PC-9 (cell line): ENCODE data around the gene DMPK. TPM values are rescaled to one million over a fixed set of nuclear protein-coding genes. Genes with fewer than 3 reads are reported as not detected.

Source experiments
- BruUV-seq: library from RNA; stranded (reverse); fragments of 400-500 nt; replicated peaks from 2 replicates; lab custom pipeline; 2021; lab: Mats Ljungman, UMichigan
- CTCF ChIA-PET: fragments of 300-600 bp; sonication (Branson Sonifier 250); formaldehyde crosslinking; loops from one replicate; lab custom pipeline; 2022; ENCODE audit warnings: antibody characterized with exemption; lab: Charles Lee
- POLR2A ChIA-PET: fragments of 300-600 bp; sonication (Branson Sonifier 250); formaldehyde crosslinking; loops from one replicate; lab custom pipeline; 2022; ENCODE audit warnings: antibody characterized with exemption; ENCODE audit not compliant: unreplicated experiment; lab: Charles Lee
- DNase-seq, 2 experiments: peaks; one replicate each; pipeline versions ENCODE4 v3.0.0 to v3.0.0-alpha.2; 2015 to 2022; ENCODE audit warnings: mixed read lengths in 1 of 2
- H2AFZ ChIP-seq: fragments of 200-600 bp; sonication (generic); 2 replicates; pipeline ENCODE4 v1.8.1; 2017; ENCODE audit warnings: antibody characterized with exemption
- H3F3A ChIP-seq: fragments of 200-600 bp; sonication (generic); 2 replicates; pipeline ENCODE4 v1.8.1; 2017; ENCODE audit warnings: antibody characterized with exemption, mild to moderate bottlenecking, low read depth; ENCODE audit not compliant: insufficient read depth
- H3K27ac ChIP-seq: fragments of 200-600 bp; sonication (generic); 2 replicates; pipeline ENCODE4 v1.6.1; 2016; ENCODE audit warnings: mixed run types
- H3K27me3 ChIP-seq: fragments of 200-600 bp; sonication (generic); 2 replicates; pipeline ENCODE4 v1.6.1; 2016; ENCODE audit warnings: low read depth, mixed run types; ENCODE audit not compliant: insufficient read depth
- H3K36me3 ChIP-seq: fragments of 200-600 bp; sonication (generic); 2 replicates; pipeline ENCODE4 v1.6.1; 2016; ENCODE audit warnings: low read depth, mixed run types
- H3K4me1 ChIP-seq: fragments of 200-600 bp; sonication (generic); replicated peaks from 2 replicates; pipeline ENCODE4 v1.6.1; 2016; ENCODE audit warnings: mixed run types; ENCODE audit not compliant: insufficient read depth
- H3K4me2 ChIP-seq: fragments of 200-600 bp; sonication (generic); 2 replicates; pipeline ENCODE4 v1.6.1; 2017; ENCODE audit warnings: mixed run types
- H3K4me3 ChIP-seq: fragments of 200-600 bp; sonication (generic); 2 replicates; pipeline ENCODE4 v1.6.1; 2016; ENCODE audit warnings: mixed run types
- H3K79me2 ChIP-seq: fragments of 200-600 bp; sonication (generic); 2 replicates; pipeline ENCODE4 v1.6.1; 2017; ENCODE audit warnings: low read depth, mixed run types
- H3K9me2 ChIP-seq: fragments of 200-600 bp; sonication (generic); 2 replicates; pipeline ENCODE4 v1.8.1; 2017; ENCODE audit warnings: mild to moderate bottlenecking; ENCODE audit not compliant: insufficient read depth
- H3K9me3 ChIP-seq: fragments of 200-600 bp; sonication (generic); 2 replicates; pipeline ENCODE4 v1.8.1; 2016; ENCODE audit warnings: low read depth; ENCODE audit not compliant: insufficient read depth
- H4K20me1 ChIP-seq: fragments of 200-600 bp; sonication (generic); 2 replicates; pipeline ENCODE4 v1.8.1; 2017; ENCODE audit not compliant: insufficient read depth
- CTCF ChIP-seq: fragments of 200-600 bp; sonication (generic); conservative IDR thresholded peaks from 2 replicates; pipeline ENCODE4 v1.6.1; 2017; ENCODE audit warnings: mixed run types, antibody characterized with exemption, mild to moderate bottlenecking, moderate library complexity
- EZH2 ChIP-seq: fragments of 200-600 bp; sonication (generic); IDR thresholded peaks from 2 replicates; pipeline ENCODE4 v1.8.0; 2017; ENCODE audit warnings: antibody characterized with exemption, low read depth
- intact Hi-C: fragments of 100-400 bp; cut with micrococcal nuclease; formaldehyde crosslinking; loops from one replicate; pipeline ENCODE4 v1.10.0; 2022; ENCODE audit not compliant: unreplicated experiment
- total RNA-seq: library from RNA; stranded (reverse); gene quantifications from 2 replicates; pipeline ENCODE4 v1.2.3, GENCODE V29; 2021

Gene DMPK
- total RNA-seq, 1 experiment from 2014 or later, result 110 TPM

DNA sequence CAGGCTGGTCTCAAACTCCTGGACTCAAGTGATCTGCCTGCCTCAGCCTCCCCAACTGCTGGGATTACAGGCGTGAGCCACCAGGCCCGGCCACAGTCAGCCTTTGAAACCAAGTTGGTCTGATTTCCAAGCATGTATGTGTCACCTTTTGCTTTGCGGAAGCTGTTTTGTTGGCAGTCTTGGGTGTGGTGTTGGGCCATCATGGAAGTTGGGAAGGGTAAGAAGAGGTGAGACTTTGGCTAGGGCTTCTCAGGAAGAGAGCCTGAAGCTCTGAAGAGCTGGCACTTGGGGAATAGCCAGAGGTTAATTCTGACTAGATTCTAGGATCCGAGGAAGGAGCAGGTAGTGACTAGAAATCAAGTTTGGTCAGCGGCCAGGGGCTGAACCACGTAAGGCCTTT lies 30.0 kb upstream of the DMPK start:
- no peak overlapping the region for H3K4me2 ChIP-seq
- ChIA-PET POLR2A (interaction anchor here (0.6 kb wide), 1 partner anchor 43 kb away, joined by 3 read pairs; the partner anchor contains the start of gene SIX5), CTCF (interaction anchor here (0.6 kb wide), 1 partner anchor 89 kb away, joined by 15 read pairs; no protein-coding TSS in a partner anchor)

GRCh38 chr19:45809643-45810159 lies 27.4 kb upstream of the DMPK start:
- no peak overlapping the region for H3K4me3 ChIP-seq
- H3K36me3 ChIP-seq, result no peaks in the 10 kb centered on the region
- intact Hi-C loops, result no loop called here
- H3K4me2 ChIP-seq, result peak overlapping the region; percentile 22
- no TSS peak for BruUV-seq
- H3K27ac ChIP-seq, result peak overlapping the region; percentile 61
- peak; percentile 19 to 58 for DNase-seq
- H3K9me3 ChIP-seq, result no peaks in the 10 kb centered on the region
- H3K9me2 ChIP-seq, result no peaks in the 10 kb centered on the region
- no peaks in the 10 kb centered on the region for H3K79me2 ChIP-seq
- TF ChIP-seq CTCF, result no peak
- TF ChIP-seq EZH2, result no peak
- 0 out of 2 replicates have a peak overlapping the region, but pooled peaks have one; percentile 9 for H2AFZ ChIP-seq
- peaks cover 48% of the 10 kb centered on the region for H3F3A ChIP-seq
- POLR2A ChIA-PET, result no interaction called here
- peaks cover 12% of the 10 kb centered on the region for H3K4me1 ChIP-seq
- CTCF ChIA-PET, result no interaction called here
- H3K27me3 ChIP-seq, result no peaks in the 10 kb centered on the region
- no peaks in the 10 kb centered on the region for H4K20me1 ChIP-seq

More for the DNA sequence above, 30.0 kb upstream of the DMPK start:
- H3K36me3 ChIP-seq, result no peaks in the 10 kb centered on the region
- H3K27me3 ChIP-seq, result no peaks in the 10 kb centered on the region
- H3K9me3 ChIP-seq, result no peaks in the 10 kb centered on the region
- no peaks in the 10 kb centered on the region for H3K79me2 ChIP-seq
- peaks cover 33% of the 10 kb centered on the region for H3F3A ChIP-seq
- no peak overlapping the region for H3K4me3 ChIP-seq
- BruUV-seq, result no TSS peak
- no peak overlapping the region for H2AFZ ChIP-seq
- intact Hi-C loops, result no loop called here
- H3K9me2 ChIP-seq, result no peaks in the 10 kb centered on the region
- TF ChIP-seq CTCF (no peak), EZH2 (no peak)
- DNase-seq, result no peak
- H3K4me1 ChIP-seq, result peaks cover 7% of the 10 kb centered on the region
- no peak overlapping the region for H3K27ac ChIP-seq
- no peaks in the 10 kb centered on the region for H4K20me1 ChIP-seq

DNA sequence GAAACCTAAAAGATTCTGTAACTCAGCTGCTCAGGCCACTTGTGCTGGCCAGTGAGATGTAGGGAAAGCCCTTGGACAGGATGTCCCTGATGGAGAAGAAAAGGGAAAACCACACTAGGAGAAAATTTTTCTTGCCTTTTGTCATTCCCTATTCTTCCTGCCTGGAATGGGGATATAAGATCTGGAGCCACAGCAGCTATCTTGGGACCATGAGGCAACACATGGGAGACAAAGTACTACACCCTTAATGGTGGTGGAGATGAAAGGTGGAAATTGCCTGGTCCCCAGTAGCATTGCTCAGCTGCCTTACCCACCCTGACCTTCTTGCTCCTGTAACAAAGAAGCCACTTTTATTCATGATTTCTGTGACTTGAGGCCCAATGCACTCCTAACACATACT lies 23.4 kb upstream of the DMPK start:
- no peaks in the 10 kb centered on the region for H3K36me3 ChIP-seq
- H3K4me2 ChIP-seq, result no peak overlapping the region
- no peaks in the 10 kb centered on the region for H3K27me3 ChIP-seq
- H2AFZ ChIP-seq, result no peak overlapping the region
- BruUV-seq, result no TSS peak
- intact Hi-C loops, result no loop called here
- ChIA-PET CTCF (no interaction called here), POLR2A (no interaction called here)
- H3K79me2 ChIP-seq, result no peaks in the 10 kb centered on the region
- peaks cover 32% of the 10 kb centered on the region; the same call in 1 of the 2 replicates for H3F3A ChIP-seq
- DNase-seq, result peak in 1 of 2 experiments; percentile 22
- H3K9me3 ChIP-seq, result no peaks in the 10 kb centered on the region
- no peak overlapping the region for H3K27ac ChIP-seq
- no peak for TF ChIP-seq EZH2
- no peak for TF ChIP-seq CTCF
- H3K9me2 ChIP-seq, result no peaks in the 10 kb centered on the region
- no peak overlapping the region for H3K4me3 ChIP-seq
- H3K4me1 ChIP-seq, result peaks cover 12% of the 10 kb centered on the region
- no peaks in the 10 kb centered on the region for H4K20me1 ChIP-seq
